Panc1 (cell line): ENCODE measurements around the gene AUH. TPM values are rescaled to one million over a fixed set of nuclear protein-coding genes. Genes with fewer than 3 reads are reported as not detected.

ENCODE experiments used
- ATAC-seq: fragments of 200-7000 bp; cut with Tn5 transposase; 2 replicates; pipeline ENCODE4 v1.9.1; 2020; ENCODE audit warnings: mild to moderate bottlenecking, moderate library complexity
- BruUV-seq: library from RNA; stranded (reverse); fragments of 400-500 nt; replicated peaks from 2 replicates; lab custom pipeline; 2021; lab: Mats Ljungman, UMichigan
- CTCF ChIA-PET: fragments of 300-600 bp; sonication (Branson Sonifier 250); formaldehyde crosslinking; loops from one replicate; lab custom pipeline; 2022; ENCODE audit warnings: antibody characterized with exemption; lab: Charles Lee
- POLR2A ChIA-PET: fragments of 300-600 bp; sonication (Branson Sonifier 250); formaldehyde crosslinking; loops from one replicate; lab custom pipeline; 2022; ENCODE audit warnings: antibody characterized with exemption; lab: Charles Lee
- DNase-seq: peaks from one replicate; pipeline ENCODE4 v3.0.0-alpha.2; 2010; ENCODE audit warnings: low read depth, low spot score
- H3K27ac ChIP-seq: 2 replicates; pipeline ENCODE4 v1.5.1; 2011; ENCODE audit warnings: mild to moderate bottlenecking, low read length, inconsistent platforms
- H3K27me3 ChIP-seq: fragments of 200-500 bp; sonication (Bioruptor generic); 2 replicates; pipeline ENCODE4 v1.6.0; 2014; ENCODE audit warnings: low read length, inconsistent platforms; ENCODE audit not compliant: control insufficient read depth, insufficient read depth
- H3K36me3 ChIP-seq: fragments of 200-500 bp; sonication (Bioruptor generic); 2 replicates; pipeline ENCODE4 v1.5.1; 2014; ENCODE audit warnings: inconsistent platforms, mild to moderate bottlenecking, low read length, moderate library complexity; ENCODE audit not compliant: control insufficient read depth, insufficient read depth
- H3K4me1 ChIP-seq: 2 replicates; pipeline ENCODE4 v1.5.1; 2011; ENCODE audit warnings: inconsistent platforms, mild to moderate bottlenecking, low read length, moderate library complexity; ENCODE audit not compliant: control insufficient read depth, insufficient read depth
- H3K4me3 ChIP-seq, 2 experiments: 2 replicates each; pipeline ENCODE4 v1.5.1; 2011 to 2012; ENCODE audit warnings: low read depth in 2 of 2, low read length in 2 of 2, mild to moderate bottlenecking in 2 of 2, inconsistent platforms in 1 of 2, moderate library complexity in 1 of 2
- H3K9me3 ChIP-seq: fragments of 200-500 bp; sonication (Bioruptor generic); 2 replicates; pipeline ENCODE4 v1.5.1; 2014; ENCODE audit warnings: low read depth, mild to moderate bottlenecking, inconsistent platforms, low read length, moderate library complexity; ENCODE audit not compliant: control insufficient read depth, insufficient read depth
- POLR2AphosphoS5 ChIP-seq: IDR thresholded peaks from 2 replicates; pipeline ENCODE4 v1.6.1; 2012; ENCODE audit warnings: mild to moderate bottlenecking, low read depth, low read length, moderate library complexity
- SIN3A ChIP-seq: IDR thresholded peaks from 2 replicates; pipeline ENCODE4 v1.6.1; 2012; ENCODE audit warnings: low read depth, mild to moderate bottlenecking, low read length, moderate library complexity, borderline replicate concordance; ENCODE audit not compliant: insufficient read depth
- TCF7L2 ChIP-seq: IDR thresholded peaks from 2 replicates; pipeline ENCODE4 v1.6.1; 2011; ENCODE audit warnings: mild to moderate bottlenecking, low read depth, low read length, inconsistent platforms
- in situ Hi-C: cut with HindIII; loops from 2 replicates; pipeline ENCODE4 v1.10.0; 2016; ENCODE audit warnings: low sequenced_read_pairs, low pct_unique_long_range_greater_than_20kb
- intact Hi-C: fragments of 100-400 bp; cut with micrococcal nuclease; formaldehyde crosslinking; loops from one replicate; pipeline ENCODE4 v1.10.0; 2022; ENCODE audit not compliant: unreplicated experiment
- total RNA-seq: library from RNA; stranded (reverse); gene quantifications from one replicate; pipeline ENCODE4 v1.2.1, GENCODE V29; 2021; ENCODE audit not compliant: unreplicated experiment
- TF ChIP-seq, protein P1 (sequence below): fragments of 450-650 bp; IDR thresholded peaks from 2 replicates; pipeline ENCODE4 v1.5.1; 2017; ENCODE audit warnings: mild to moderate bottlenecking
- TF ChIP-seq, protein P2 (sequence below), 2 experiments: IDR thresholded peaks; 2 replicates each; pipeline ENCODE4 v1.6.1; 2011 to 2012; ENCODE audit warnings: low read depth in 2 of 2, control low read depth in 1 of 2, low read length in 1 of 2, mild to moderate bottlenecking in 1 of 2, moderate library complexity in 1 of 2; ENCODE audit not compliant: insufficient read depth in 1 of 2

The AUH gene
- total RNA-seq, 1 experiment from 2014 or later: 7.7 TPM

DNA sequence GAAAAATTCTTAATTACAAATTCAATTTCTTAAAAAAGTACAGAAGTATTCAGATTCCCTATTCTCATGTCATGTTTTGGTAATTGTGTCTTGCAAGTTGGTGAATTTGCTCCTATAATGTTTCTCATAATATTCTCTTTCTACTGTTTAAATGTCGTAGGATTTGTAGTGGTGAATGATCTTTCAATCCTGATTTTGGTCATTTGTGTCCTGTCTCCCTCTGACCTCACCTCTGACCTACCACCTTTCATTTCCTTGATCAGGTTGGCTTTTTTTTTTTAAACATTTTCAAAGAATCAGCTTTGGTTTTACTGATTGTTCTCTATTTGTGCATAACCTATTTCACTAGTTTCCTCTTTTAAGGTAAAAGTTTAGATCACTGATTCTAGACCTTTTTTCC is 102.6 kb downstream of the AUH start:
- H3K4me1 ChIP-seq: no peaks in the 10 kb centered on the region
- CTCF ChIA-PET: no interaction called here
- in situ Hi-C loops: no loop called here
- DNase-seq (no peak), ATAC-seq (no peak)
- H3K9me3 ChIP-seq: no peaks in the 10 kb centered on the region
- BruUV-seq: no TSS peak
- H3K27ac ChIP-seq: no peak overlapping the region
- TF ChIP-seq SIN3A (no peak), TCF7L2 (no peak), POLR2AphosphoS5 (no peak)
- TF ChIP-seq, protein P1, sequence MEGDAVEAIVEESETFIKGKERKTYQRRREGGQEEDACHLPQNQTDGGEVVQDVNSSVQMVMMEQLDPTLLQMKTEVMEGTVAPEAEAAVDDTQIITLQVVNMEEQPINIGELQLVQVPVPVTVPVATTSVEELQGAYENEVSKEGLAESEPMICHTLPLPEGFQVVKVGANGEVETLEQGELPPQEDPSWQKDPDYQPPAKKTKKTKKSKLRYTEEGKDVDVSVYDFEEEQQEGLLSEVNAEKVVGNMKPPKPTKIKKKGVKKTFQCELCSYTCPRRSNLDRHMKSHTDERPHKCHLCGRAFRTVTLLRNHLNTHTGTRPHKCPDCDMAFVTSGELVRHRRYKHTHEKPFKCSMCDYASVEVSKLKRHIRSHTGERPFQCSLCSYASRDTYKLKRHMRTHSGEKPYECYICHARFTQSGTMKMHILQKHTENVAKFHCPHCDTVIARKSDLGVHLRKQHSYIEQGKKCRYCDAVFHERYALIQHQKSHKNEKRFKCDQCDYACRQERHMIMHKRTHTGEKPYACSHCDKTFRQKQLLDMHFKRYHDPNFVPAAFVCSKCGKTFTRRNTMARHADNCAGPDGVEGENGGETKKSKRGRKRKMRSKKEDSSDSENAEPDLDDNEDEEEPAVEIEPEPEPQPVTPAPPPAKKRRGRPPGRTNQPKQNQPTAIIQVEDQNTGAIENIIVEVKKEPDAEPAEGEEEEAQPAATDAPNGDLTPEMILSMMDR: no peak
- TF ChIP-seq, protein P2, sequence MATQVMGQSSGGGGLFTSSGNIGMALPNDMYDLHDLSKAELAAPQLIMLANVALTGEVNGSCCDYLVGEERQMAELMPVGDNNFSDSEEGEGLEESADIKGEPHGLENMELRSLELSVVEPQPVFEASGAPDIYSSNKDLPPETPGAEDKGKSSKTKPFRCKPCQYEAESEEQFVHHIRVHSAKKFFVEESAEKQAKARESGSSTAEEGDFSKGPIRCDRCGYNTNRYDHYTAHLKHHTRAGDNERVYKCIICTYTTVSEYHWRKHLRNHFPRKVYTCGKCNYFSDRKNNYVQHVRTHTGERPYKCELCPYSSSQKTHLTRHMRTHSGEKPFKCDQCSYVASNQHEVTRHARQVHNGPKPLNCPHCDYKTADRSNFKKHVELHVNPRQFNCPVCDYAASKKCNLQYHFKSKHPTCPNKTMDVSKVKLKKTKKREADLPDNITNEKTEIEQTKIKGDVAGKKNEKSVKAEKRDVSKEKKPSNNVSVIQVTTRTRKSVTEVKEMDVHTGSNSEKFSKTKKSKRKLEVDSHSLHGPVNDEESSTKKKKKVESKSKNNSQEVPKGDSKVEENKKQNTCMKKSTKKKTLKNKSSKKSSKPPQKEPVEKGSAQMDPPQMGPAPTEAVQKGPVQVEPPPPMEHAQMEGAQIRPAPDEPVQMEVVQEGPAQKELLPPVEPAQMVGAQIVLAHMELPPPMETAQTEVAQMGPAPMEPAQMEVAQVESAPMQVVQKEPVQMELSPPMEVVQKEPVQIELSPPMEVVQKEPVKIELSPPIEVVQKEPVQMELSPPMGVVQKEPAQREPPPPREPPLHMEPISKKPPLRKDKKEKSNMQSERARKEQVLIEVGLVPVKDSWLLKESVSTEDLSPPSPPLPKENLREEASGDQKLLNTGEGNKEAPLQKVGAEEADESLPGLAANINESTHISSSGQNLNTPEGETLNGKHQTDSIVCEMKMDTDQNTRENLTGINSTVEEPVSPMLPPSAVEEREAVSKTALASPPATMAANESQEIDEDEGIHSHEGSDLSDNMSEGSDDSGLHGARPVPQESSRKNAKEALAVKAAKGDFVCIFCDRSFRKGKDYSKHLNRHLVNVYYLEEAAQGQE (IDR thresholded peaks at IDR 0.05; ENCODE audit: insufficient read depth in 1 of 2, low read depth in 2 of 2, low read length in 1 of 2): no peak
- intact Hi-C loops: no loop called here
- H3K27me3 ChIP-seq: no peaks in the 10 kb centered on the region
- POLR2A ChIA-PET: no interaction called here
- H3K36me3 ChIP-seq: no peaks in the 10 kb centered on the region
- H3K4me3 ChIP-seq: no peak overlapping the region

DNA sequence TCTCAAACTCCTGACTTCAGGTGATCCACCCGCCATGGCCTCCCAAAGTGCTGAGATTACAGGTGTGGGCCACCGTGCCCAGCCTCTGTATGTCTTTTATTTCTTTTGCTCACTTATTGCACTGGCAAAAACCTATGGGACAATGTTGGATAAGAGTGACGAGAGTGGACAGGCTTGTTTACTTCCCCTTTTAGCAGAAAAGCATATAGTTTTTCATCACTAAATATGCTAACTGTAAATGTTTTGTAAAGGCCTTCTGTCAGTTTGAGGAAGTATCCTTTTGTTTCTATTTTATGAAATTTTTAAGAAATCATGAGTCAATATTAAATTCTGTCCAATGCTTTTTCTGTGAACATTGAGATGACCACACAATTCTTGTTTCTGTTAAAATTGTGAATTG is 103.3 kb downstream of the AUH start:
- Histone ChIP-seq H3K27ac (no peak overlapping the region), H3K36me3 (no peaks in the 10 kb centered on the region), H3K4me1 (no peaks in the 10 kb centered on the region), H3K27me3 (no peaks in the 10 kb centered on the region), H3K4me3 (no peak overlapping the region), H3K9me3 (no peaks in the 10 kb centered on the region)
- POLR2A ChIA-PET: no interaction called here
- CTCF ChIA-PET: no interaction called here
- ATAC-seq: no peak
- in situ Hi-C loops (no loop called here), intact Hi-C loops (no loop called here)
- no TSS peak for BruUV-seq
- TF ChIP-seq, protein P2 (IDR thresholded peaks at IDR 0.05; ENCODE audit: insufficient read depth in 1 of 2, low read depth in 2 of 2, low read length in 1 of 2): no peak
- no peak for TF ChIP-seq POLR2AphosphoS5
- no peak for TF ChIP-seq SIN3A
- TF ChIP-seq TCF7L2: no peak
- TF ChIP-seq, protein P1: no peak
- no peak for DNase-seq
